WTC11 (cell line): ENCODE results near the gene PPP3CA.

Experiments used
- E2F4 ChIP-seq: sonication (generic); formaldehyde crosslinking; IDR thresholded peaks from 2 replicates; pipeline ENCODE4 v1.8.1; 2022; ENCODE audit warnings: low read depth, mild to moderate bottlenecking, moderate library complexity, missing genetic modification reagents, borderline replicate concordance
- GABPB1 ChIP-seq: sonication (generic); formaldehyde crosslinking; IDR thresholded peaks from 2 replicates; pipeline ENCODE4 v1.8.1; 2023; ENCODE audit warnings: mild to moderate bottlenecking, missing genetic modification reagents
- RORB ChIP-seq: fragments of 250-450 bp; sonication (Bioruptor Pico); IDR thresholded peaks from 2 replicates; pipeline ENCODE4 v1.9.0; 2021; ENCODE audit warnings: mild to moderate bottlenecking
- ZNF138 ChIP-seq: sonication (generic); formaldehyde crosslinking; conservative IDR thresholded peaks from 2 replicates; pipeline ENCODE4 v1.8.1; 2022; ENCODE audit warnings: mild to moderate bottlenecking, moderate library complexity, missing genetic modification reagents
- TF ChIP-seq, protein P1 (sequence below): fragments of 200-600 bp; IDR thresholded peaks from 2 replicates; pipeline ENCODE4 v1.8.0; 2022; ENCODE audit warnings: antibody characterized with exemption
- TF ChIP-seq, protein P2 (sequence below): sonication (generic); formaldehyde crosslinking; IDR thresholded peaks from 2 replicates; pipeline ENCODE4 v1.8.0; 2022; ENCODE audit warnings: mild to moderate bottlenecking, missing genetic modification reagents
- TF ChIP-seq, protein P3 (sequence below): sonication (generic); formaldehyde crosslinking; IDR thresholded peaks from 2 replicates; pipeline ENCODE4 v1.8.0; 2022; ENCODE audit warnings: mild to moderate bottlenecking, missing genetic modification reagents
- TF ChIP-seq, protein P4 (sequence below): sonication (generic); formaldehyde crosslinking; IDR thresholded peaks from 2 replicates; pipeline ENCODE4 v1.8.1; 2022; ENCODE audit warnings: missing genetic modification reagents, borderline replicate concordance
- TF ChIP-seq, protein P5 (sequence below): sonication (generic); formaldehyde crosslinking; conservative IDR thresholded peaks from 2 replicates; pipeline ENCODE4 v1.8.1; 2022; ENCODE audit warnings: mild to moderate bottlenecking, missing genetic modification reagents

DNA sequence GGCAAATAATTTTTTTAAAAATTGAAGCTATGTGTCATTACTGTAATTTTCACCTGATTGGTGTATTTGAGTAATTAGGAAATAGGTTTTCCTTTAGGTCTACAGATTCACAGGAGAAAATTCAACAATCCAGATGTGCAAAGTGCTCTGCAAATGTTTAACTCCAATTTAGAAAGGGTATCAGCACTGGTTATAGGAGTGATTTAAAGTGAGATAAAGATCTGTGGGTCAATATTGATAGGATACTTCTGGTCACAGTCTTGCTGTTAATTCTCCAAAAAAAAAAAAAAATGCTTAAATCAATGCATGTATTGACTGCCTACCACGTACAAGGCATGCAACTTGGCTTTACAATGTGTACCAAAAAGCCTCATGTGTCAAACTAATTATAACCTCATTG is 271.3 kb downstream of the PPP3CA start:
- TF ChIP-seq ZNF138 (CRISPR knock-in tag): no peak
- no peak for TF ChIP-seq GABPB1 (CRISPR knock-in tag)
- TF ChIP-seq, protein P1, sequence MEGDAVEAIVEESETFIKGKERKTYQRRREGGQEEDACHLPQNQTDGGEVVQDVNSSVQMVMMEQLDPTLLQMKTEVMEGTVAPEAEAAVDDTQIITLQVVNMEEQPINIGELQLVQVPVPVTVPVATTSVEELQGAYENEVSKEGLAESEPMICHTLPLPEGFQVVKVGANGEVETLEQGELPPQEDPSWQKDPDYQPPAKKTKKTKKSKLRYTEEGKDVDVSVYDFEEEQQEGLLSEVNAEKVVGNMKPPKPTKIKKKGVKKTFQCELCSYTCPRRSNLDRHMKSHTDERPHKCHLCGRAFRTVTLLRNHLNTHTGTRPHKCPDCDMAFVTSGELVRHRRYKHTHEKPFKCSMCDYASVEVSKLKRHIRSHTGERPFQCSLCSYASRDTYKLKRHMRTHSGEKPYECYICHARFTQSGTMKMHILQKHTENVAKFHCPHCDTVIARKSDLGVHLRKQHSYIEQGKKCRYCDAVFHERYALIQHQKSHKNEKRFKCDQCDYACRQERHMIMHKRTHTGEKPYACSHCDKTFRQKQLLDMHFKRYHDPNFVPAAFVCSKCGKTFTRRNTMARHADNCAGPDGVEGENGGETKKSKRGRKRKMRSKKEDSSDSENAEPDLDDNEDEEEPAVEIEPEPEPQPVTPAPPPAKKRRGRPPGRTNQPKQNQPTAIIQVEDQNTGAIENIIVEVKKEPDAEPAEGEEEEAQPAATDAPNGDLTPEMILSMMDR: no peak
- TF ChIP-seq, protein P2, sequence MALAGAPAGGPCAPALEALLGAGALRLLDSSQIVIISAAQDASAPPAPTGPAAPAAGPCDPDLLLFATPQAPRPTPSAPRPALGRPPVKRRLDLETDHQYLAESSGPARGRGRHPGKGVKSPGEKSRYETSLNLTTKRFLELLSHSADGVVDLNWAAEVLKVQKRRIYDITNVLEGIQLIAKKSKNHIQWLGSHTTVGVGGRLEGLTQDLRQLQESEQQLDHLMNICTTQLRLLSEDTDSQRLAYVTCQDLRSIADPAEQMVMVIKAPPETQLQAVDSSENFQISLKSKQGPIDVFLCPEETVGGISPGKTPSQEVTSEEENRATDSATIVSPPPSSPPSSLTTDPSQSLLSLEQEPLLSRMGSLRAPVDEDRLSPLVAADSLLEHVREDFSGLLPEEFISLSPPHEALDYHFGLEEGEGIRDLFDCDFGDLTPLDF: no peak
- TF ChIP-seq E2F4: no peak
- TF ChIP-seq, protein P3, sequence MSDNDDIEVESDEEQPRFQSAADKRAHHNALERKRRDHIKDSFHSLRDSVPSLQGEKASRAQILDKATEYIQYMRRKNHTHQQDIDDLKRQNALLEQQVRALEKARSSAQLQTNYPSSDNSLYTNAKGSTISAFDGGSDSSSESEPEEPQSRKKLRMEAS (CRISPR knock-in tag): no peak
- TF ChIP-seq, protein P4, sequence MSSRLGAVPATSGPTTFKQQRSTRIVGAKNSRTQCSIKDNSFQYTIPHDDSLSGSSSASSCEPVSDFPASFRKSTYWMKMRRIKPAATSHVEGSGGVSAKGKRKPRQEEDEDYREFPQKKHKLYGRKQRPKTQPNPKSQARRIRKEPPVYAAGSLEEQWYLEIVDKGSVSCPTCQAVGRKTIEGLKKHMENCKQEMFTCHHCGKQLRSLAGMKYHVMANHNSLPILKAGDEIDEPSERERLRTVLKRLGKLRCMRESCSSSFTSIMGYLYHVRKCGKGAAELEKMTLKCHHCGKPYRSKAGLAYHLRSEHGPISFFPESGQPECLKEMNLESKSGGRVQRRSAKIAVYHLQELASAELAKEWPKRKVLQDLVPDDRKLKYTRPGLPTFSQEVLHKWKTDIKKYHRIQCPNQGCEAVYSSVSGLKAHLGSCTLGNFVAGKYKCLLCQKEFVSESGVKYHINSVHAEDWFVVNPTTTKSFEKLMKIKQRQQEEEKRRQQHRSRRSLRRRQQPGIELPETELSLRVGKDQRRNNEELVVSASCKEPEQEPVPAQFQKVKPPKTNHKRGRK (CRISPR knock-in tag): no peak
- TF ChIP-seq RORB: no peak
- TF ChIP-seq, protein P5, sequence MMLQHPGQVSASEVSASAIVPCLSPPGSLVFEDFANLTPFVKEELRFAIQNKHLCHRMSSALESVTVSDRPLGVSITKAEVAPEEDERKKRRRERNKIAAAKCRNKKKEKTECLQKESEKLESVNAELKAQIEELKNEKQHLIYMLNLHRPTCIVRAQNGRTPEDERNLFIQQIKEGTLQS: no peak
